A673 (cell line): ENCODE data around the gene SDR9C7. TPM values are rescaled to one million over a fixed set of nuclear protein-coding genes. Genes with fewer than 3 reads are reported as not detected.
"Not testable (repeated sequence)": the region's sequence is repeated elsewhere in the genome, so short reads cannot be mapped to it uniquely, and the experiment has no call there.

Source experiments
- BruUV-seq: library from RNA; stranded (reverse); fragments of 400-500 nt; replicated peaks from 2 replicates; lab custom pipeline; 2021; lab: Mats Ljungman, UMichigan
- CTCF ChIA-PET: fragments of 300-600 bp; sonication (Branson Sonifier 250); formaldehyde crosslinking; loops from one replicate; lab custom pipeline; 2022; ENCODE audit warnings: antibody characterized with exemption; lab: Charles Lee
- POLR2A ChIA-PET: fragments of 300-600 bp; sonication (Branson Sonifier 250); formaldehyde crosslinking; loops from one replicate; lab custom pipeline; 2022; ENCODE audit warnings: antibody characterized with exemption; ENCODE audit not compliant: low non-redundant PET; lab: Charles Lee
- DNase-seq: peaks from one replicate; pipeline ENCODE4 v3.0.0-alpha.2; 2015; ENCODE audit warnings: low spot score
- H3K27ac ChIP-seq: fragments of 200-600 bp; sonication (generic); 2 replicates; pipeline ENCODE4 v1.5.1; 2016; ENCODE audit warnings: mixed run types, low read depth, mild to moderate bottlenecking, mixed read lengths, antibody characterized with exemption, low read length; ENCODE audit not compliant: poor library complexity, severe bottlenecking
- H3K27me3 ChIP-seq: fragments of 200-600 bp; sonication (generic); replicated peaks from 2 replicates; pipeline ENCODE4 v1.6.1; 2017; ENCODE audit warnings: mixed run types, low read depth, mild to moderate bottlenecking, mixed read lengths, antibody characterized with exemption, low read length; ENCODE audit not compliant: insufficient read depth, poor library complexity
- H3K36me3 ChIP-seq: fragments of 200-600 bp; sonication (generic); 2 replicates; pipeline ENCODE4 v1.6.1; 2016; ENCODE audit warnings: mixed run types, mild to moderate bottlenecking, mixed read lengths, antibody characterized with exemption, low read length; ENCODE audit not compliant: insufficient read depth, poor library complexity, severe bottlenecking
- H3K4me1 ChIP-seq: fragments of 200-600 bp; sonication (generic); 2 replicates; pipeline ENCODE4 v1.6.1; 2017; ENCODE audit warnings: mixed run types, mild to moderate bottlenecking, mixed read lengths, antibody characterized with exemption, low read length; ENCODE audit not compliant: insufficient read depth, poor library complexity, severe bottlenecking
- H3K4me3 ChIP-seq: fragments of 200-600 bp; sonication (generic); 2 replicates; pipeline ENCODE4 v1.5.1; 2016; ENCODE audit warnings: low read depth, mixed run types, mild to moderate bottlenecking, mixed read lengths, low read length; ENCODE audit not compliant: poor library complexity, severe bottlenecking
- H3K9me3 ChIP-seq: fragments of 200-600 bp; sonication (generic); 2 replicates; pipeline ENCODE4 v1.6.1; 2016; ENCODE audit warnings: mixed run types, low read depth, mild to moderate bottlenecking, mixed read lengths, antibody characterized with exemption, low read length; ENCODE audit not compliant: poor library complexity, severe bottlenecking
- EZH2 ChIP-seq: fragments of 200-600 bp; sonication (generic); IDR thresholded peaks from 2 replicates; pipeline ENCODE4 v1.6.1; 2017; ENCODE audit warnings: borderline replicate concordance, low read depth, mild to moderate bottlenecking, mixed read lengths, antibody characterized with exemption, low read length; ENCODE audit not compliant: poor library complexity, severe bottlenecking
- intact Hi-C: fragments of 100-400 bp; cut with micrococcal nuclease; formaldehyde crosslinking; loops from one replicate; pipeline ENCODE4 v1.10.0; 2022; ENCODE audit not compliant: unreplicated experiment
- total RNA-seq: library from RNA; stranded (reverse); gene quantifications from 2 replicates; pipeline ENCODE4 v1.2.3, GENCODE V29; 2021
- TF ChIP-seq, protein P1 (sequence below): fragments of 300-800, 200-600 bp; sonication (generic); conservative IDR thresholded peaks from 2 replicates; pipeline ENCODE4 v1.5.1; 2017; ENCODE audit warnings: low read depth, mild to moderate bottlenecking, antibody characterized with exemption, low read length, moderate library complexity, mixed read lengths

Gene SDR9C7
- total RNA-seq, 1 experiment from 2014 or later: not detected

DNA sequence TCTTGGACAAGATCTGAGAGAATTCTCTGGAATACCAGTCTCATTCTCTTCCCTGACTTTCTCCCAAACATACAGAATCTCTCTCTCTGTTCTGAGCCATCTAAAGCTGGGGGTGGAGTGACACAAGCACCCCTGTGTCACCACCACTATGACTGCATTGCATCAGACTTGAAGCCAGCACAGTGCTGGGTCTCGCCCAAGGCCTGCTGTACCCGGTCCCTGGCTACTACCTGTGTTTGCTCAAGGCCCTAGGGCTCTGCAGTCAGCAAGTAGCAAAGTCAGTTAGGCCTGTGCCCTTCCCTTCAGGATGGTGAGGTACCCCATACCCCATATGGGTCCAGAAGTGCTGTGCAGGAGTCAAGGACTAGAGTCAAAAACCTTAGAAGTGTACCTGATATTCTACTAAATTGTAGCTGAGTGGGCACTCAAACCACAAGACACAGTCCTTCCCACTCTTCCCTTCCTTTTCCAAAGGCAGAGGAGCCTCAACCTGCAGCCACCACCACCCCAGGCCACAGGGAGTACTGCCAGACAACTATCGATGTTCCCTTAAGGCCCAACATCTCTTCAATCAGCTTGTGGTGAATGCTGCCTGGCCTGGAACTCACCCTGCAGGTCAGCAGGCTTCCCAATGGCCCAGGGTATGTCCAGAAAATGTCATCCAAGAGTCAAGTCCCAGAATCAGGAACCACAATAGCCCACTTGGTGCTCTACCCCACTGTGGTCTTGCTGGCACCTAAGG lies 44.4 kb upstream of the SDR9C7 start:
- ChIA-PET POLR2A (no interaction called here), CTCF (interaction anchor here (0.6 kb wide), 1 partner anchor 23 kb away, joined by 3 read pairs; no protein-coding TSS in a partner anchor)
- DNase-seq: no peak
- no peak overlapping the region for H3K4me3 ChIP-seq
- intact Hi-C loops: no loop called here
- no TSS peak for BruUV-seq
- H3K4me1 ChIP-seq: no peaks in the 10 kb centered on the region
- no peaks in the 10 kb centered on the region for H3K27me3 ChIP-seq
- no peak overlapping the region for H3K27ac ChIP-seq
- no peak for TF ChIP-seq EZH2
- TF ChIP-seq, protein P1, sequence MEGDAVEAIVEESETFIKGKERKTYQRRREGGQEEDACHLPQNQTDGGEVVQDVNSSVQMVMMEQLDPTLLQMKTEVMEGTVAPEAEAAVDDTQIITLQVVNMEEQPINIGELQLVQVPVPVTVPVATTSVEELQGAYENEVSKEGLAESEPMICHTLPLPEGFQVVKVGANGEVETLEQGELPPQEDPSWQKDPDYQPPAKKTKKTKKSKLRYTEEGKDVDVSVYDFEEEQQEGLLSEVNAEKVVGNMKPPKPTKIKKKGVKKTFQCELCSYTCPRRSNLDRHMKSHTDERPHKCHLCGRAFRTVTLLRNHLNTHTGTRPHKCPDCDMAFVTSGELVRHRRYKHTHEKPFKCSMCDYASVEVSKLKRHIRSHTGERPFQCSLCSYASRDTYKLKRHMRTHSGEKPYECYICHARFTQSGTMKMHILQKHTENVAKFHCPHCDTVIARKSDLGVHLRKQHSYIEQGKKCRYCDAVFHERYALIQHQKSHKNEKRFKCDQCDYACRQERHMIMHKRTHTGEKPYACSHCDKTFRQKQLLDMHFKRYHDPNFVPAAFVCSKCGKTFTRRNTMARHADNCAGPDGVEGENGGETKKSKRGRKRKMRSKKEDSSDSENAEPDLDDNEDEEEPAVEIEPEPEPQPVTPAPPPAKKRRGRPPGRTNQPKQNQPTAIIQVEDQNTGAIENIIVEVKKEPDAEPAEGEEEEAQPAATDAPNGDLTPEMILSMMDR: no peak
- H3K9me3 ChIP-seq: no peaks in the 10 kb centered on the region
- no peaks in the 10 kb centered on the region for H3K36me3 ChIP-seq

DNA sequence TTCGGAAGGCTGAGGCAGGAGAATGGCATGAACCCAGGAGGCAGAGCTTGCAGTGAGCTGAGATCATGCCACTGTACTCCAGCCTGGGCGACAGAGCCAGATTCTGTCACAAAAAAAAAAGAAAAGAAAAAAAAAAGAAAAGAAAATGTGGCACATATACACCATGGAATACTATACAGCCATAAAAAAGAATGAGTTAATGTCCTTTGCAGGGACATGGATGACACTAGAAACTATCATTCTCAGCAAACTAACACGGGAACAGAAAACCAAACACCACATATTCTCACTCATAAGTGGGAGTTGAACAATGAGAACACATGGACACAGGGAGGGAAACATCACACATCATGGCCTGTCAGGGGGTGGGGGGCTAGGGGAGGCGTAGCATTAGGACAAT lies 43.2 kb upstream of the SDR9C7 start:
- H3K27me3 ChIP-seq, POLR2A ChIA-PET, H3K9me3 ChIP-seq, H3K27ac ChIP-seq, H3K4me1 ChIP-seq, H3K4me3 ChIP-seq, CTCF ChIA-PET, H3K36me3 ChIP-seq, BruUV-seq, intact Hi-C loops, DNase-seq: not testable (repeated sequence)

DNA sequence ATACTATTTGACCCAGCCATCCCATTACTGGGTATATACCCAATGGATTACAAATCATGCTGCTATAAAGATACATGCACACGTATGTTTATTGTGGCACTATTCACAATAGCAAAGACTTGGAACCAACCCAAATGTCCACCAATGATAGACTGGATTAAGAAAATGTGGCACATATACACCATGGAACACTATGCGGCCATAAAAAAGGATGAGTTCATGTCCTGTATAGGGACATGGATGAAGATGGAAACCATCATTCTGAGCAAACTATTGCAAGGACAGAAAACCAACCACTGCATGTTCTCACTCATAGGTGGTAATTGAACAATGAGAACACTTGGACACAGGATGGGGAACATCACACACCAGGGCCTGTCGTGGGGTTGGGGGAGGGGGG lies 40.0 kb upstream of the SDR9C7 start:
- H3K36me3 ChIP-seq, H3K9me3 ChIP-seq, DNase-seq, H3K4me3 ChIP-seq, CTCF ChIA-PET, H3K27me3 ChIP-seq, POLR2A ChIA-PET, intact Hi-C loops, H3K27ac ChIP-seq, H3K4me1 ChIP-seq, BruUV-seq: not testable (repeated sequence)

GRCh38 chr12:56968910-56969309 lies 34.7 kb upstream of the SDR9C7 start:
- H3K27me3 ChIP-seq, H3K27ac ChIP-seq, CTCF ChIA-PET, intact Hi-C loops, H3K4me1 ChIP-seq, BruUV-seq, H3K36me3 ChIP-seq, POLR2A ChIA-PET, H3K4me3 ChIP-seq, H3K9me3 ChIP-seq, DNase-seq: not testable (repeated sequence)

DNA sequence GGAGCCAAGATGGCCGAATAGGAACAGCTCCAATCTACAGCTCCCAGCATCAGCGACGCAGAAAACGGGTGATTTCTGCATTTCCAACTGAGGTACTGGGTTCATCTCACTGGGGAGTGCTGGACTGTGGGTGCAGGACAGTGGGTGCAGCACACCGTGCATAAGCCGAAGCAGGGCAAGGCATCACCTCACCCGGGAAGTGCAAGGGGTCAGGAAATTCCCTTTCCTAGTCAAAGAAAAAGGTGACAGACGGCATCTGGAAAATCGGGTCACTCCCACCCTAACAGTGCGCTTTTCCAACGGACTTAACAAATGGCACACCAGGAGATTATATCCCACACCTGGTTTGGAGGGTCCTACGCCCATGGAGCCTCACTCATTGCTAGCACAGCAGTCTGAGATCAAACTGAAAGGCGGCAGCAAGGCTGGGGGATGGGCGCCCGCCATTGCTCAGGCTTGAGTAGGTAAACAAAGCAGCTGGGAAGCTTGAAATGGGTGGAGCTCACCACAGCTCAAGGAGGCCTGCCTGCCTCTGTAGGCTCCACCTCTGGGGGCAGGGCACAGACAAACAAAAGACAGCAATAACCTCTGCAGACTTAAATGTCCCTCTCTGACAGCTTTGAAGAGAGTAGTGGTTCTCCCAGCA lies 31.9 kb upstream of the SDR9C7 start:
- H3K27me3 ChIP-seq, POLR2A ChIA-PET, H3K4me1 ChIP-seq, H3K4me3 ChIP-seq, DNase-seq, CTCF ChIA-PET, H3K27ac ChIP-seq, intact Hi-C loops, H3K36me3 ChIP-seq, BruUV-seq, H3K9me3 ChIP-seq: not testable (repeated sequence)

DNA sequence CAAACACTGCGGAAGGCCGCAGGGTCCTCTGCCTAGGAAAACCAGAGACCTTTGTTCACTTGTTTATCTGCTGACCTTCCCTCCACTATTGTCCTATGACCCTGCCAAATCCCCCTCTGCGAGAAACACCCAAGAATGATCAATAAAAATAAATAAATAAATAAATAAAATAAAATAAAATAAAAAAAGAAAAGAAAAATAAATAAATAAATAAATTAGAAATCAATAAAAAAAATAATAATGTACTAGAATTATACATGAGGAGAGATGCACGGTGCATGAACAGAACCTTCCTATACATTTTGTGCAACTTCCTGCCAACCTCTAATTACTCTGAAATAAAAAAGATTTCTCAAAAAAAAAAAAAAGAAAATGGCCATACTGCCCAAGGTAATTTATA lies 30.9 kb upstream of the SDR9C7 start:
- H3K36me3 ChIP-seq, intact Hi-C loops, H3K27ac ChIP-seq, CTCF ChIA-PET, BruUV-seq, H3K4me3 ChIP-seq, DNase-seq, H3K4me1 ChIP-seq, POLR2A ChIA-PET, H3K27me3 ChIP-seq, H3K9me3 ChIP-seq: not testable (repeated sequence)
